Mesodermal cell (in vitro differentiated cells): ENCODE data around the gene CYP2C9.

ENCODE experiments used
- H3K27ac ChIP-seq: 2 replicates; pipeline ENCODE4 v1.7.0; 2013; ENCODE audit warnings: mild to moderate bottlenecking, low read depth, low read length, moderate library complexity; ENCODE audit not compliant: severe bottlenecking
- H3K36me3 ChIP-seq: 2 replicates; pipeline ENCODE4 v1.7.1; 2013; ENCODE audit warnings: mild to moderate bottlenecking, low read length, moderate library complexity; ENCODE audit not compliant: control insufficient read depth, insufficient read depth
- H3K4me1 ChIP-seq: one replicate; pipeline ENCODE4 v1.7.1; 2013; ENCODE audit warnings: mild to moderate bottlenecking, low read length; ENCODE audit not compliant: insufficient read depth, control insufficient read depth, poor library complexity, severe bottlenecking
- H3K4me3 ChIP-seq: 2 replicates; pipeline ENCODE4 v1.7.0; 2013; ENCODE audit warnings: low read length, control low read depth, mild to moderate bottlenecking; ENCODE audit not compliant: insufficient read depth, poor library complexity, severe bottlenecking; ENCODE audit errors: extremely low read depth
- H3K9me3 ChIP-seq: 2 replicates; pipeline ENCODE4 v1.7.1; 2013; ENCODE audit warnings: mild to moderate bottlenecking, low read length, moderate library complexity; ENCODE audit not compliant: control insufficient read depth
- WGBS, 2 experiments: methylation state at CpG; one replicate each; pipeline ENCODE4 v1.1.5; 2013; ENCODE audit warnings: missing lambda C conversion rate in 2 of 2; ENCODE audit not compliant: insufficient coverage in 2 of 2; 5-methylcytosine and 5-hydroxymethylcytosine counted together

The CYP2C9 gene

DNA sequence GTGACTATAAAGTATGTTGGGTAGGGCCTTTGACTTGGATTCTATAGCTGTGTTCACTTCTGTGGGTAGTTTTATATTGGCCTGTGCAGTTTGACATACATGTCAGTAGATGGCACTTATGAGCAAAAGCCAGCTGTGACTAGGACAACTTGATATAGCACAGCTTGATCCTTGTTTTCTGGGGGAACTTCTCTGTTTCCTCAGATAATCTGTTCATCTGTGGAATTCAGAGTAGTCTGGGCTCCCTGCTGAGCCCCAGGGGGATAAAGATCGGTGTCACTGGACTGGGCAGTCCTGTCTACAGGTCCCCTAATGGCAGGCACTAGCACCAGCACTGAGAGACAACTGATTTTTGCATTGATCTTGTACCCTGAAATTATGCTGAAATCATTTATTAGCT is 25.4 kb downstream of the CYP2C9 start:
- WGBS, 2 experiments = 0% methylated on average over 1 of the region's 1 CpG; no CpG with 5 or more reads in 1 of the 2 experiments
- H3K4me3 ChIP-seq = no peak overlapping the region
- H3K27ac ChIP-seq = no peak overlapping the region
- peaks cover 8% of the 10 kb centered on the region for H3K9me3 ChIP-seq
- no peaks in the 10 kb centered on the region for H3K36me3 ChIP-seq
- H3K4me1 ChIP-seq = no peaks in the 10 kb centered on the region

DNA sequence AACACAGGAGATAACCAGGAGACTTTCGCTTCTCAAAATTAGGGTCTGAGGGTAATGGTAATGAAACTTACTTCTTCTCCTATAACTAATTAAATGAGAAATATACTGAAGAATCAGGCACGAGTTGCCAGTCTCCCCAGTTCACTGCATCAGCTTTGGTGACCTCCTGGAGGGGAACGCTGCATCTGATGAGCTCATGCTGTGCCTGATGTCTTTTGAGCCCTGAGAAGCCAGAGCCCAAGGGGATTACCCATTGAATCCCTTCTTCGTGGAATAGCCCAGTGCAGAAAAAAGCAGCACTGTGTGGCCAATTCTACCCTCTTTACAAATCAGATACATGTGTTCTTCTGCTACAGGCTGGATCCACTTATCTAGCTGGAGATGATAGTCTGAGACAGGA is 45.1 kb downstream of the CYP2C9 start:
- no peaks in the 10 kb centered on the region for H3K36me3 ChIP-seq
- WGBS, 2 experiments = 33% methylated on average over 1 of the region's 4 CpGs; no CpG with 5 or more reads in 1 of the 2 experiments
- H3K27ac ChIP-seq = no peak overlapping the region
- no peaks in the 10 kb centered on the region for H3K9me3 ChIP-seq
- H3K4me3 ChIP-seq = no peak overlapping the region
- H3K4me1 ChIP-seq = no peaks in the 10 kb centered on the region

DNA sequence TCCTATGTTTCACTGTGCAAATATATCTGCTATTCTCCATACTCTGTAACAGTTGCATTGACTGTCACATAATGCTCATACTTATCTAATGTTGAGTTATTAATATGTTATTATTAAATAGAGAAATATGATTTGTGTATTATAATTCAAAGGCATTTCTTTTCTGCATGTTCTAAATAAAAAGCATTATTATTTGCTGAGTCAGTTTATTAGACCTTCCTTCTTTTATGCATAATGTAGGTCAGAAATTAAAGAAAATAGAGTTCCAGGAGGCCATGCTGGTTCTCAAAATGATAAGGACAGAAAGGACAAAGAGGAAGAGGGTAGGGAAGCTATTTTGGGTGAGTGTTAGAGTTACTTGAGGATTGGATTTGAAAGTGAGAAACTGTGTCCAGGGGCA is 50.7 kb downstream of the CYP2C9 start:
- Histone ChIP-seq H3K36me3 (no peaks in the 10 kb centered on the region), H3K4me1 (no peaks in the 10 kb centered on the region), H3K27ac (no peak overlapping the region), H3K4me3 (no peak overlapping the region), H3K9me3 (peaks cover 14% of the 10 kb centered on the region)

DNA sequence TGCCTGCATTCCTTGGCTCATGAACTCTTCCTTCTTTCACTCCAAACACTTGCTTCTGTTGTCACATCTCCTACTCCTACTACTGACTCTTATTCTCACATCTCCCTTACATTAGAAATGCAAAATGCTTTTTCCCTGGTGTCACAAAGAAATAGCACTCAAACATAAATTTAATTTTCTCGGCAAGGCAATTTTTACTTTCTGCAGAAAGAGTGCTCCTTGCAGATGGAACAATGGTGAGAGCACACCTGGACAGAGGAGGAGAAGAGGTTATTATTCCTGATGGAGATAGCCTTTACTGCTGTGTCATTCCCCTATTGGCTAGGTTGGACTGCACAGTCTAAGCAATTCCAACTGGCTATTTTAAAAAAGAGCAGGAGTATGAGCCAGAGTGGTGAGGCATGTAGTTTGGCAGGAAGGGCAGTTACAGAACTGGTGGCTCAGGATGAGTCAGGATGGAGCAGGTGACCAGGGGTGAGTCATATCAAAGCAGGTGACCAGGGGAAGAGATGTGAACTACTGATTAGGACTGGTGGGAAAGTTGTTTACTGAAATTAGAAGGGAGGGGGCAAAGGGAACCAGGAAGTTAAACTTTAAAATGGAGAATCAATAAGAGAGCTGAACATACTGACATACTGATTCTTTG is 52.9 kb downstream of the CYP2C9 start:
- Histone ChIP-seq H3K9me3 (peaks cover 14% of the 10 kb centered on the region), H3K36me3 (no peaks in the 10 kb centered on the region), H3K27ac (no peak overlapping the region), H3K4me1 (no peaks in the 10 kb centered on the region), H3K4me3 (no peak overlapping the region)
- WGBS, 2 experiments = no CpG with 5 or more reads among the region's 1 CpG

DNA sequence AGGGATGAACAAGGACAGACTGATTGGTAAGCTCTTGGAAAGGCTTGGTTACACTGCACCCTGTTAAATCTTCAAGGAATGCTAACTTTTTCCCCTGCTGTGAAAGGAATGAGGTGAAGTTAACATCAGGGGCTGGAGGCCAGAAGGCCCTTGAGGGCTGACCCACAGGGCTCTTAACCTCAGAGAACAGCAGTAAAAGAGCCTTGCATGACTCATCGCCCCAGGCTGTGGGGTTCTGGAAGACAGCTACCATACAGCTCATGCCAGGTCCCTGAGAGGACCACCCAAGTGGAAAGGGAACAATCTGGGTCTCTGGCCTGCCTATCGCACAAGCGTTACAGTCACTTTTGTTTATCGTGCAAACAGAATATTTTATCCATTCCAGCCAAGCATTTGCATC is 54.4 kb downstream of the CYP2C9 start:
- 50 to 91% methylated on average over 1 to 3 of the region's 4 CpGs for WGBS, 2 experiments
- Histone ChIP-seq H3K4me1 (no peaks in the 10 kb centered on the region), H3K36me3 (no peaks in the 10 kb centered on the region), H3K9me3 (peaks cover 14% of the 10 kb centered on the region), H3K27ac (no peak overlapping the region), H3K4me3 (no peak overlapping the region)

DNA sequence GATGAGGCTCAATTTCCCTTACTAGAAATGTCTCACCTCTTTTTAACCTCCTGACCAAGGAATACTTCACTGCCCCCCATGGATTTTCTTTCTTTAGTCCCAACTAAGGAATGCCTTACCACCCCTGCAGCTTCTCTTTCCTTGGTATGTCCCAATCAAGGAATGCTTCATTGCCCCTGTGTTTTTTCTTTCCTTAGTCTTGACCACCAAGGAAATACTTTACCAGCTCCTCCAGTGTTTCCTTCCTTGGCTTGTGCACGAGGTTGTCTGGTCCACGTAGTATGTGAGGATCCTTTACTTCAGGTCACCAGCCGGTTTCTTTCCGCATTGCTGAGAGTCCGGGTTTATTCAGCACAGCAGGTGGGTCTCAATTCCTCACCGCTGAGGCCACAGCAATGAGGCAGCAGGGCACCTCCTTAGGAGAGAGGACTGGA is 59.3 kb downstream of the CYP2C9 start:
- 6 to 14% methylated on average over 2 to 3 of the region's 6 CpGs for WGBS, 2 experiments
- H3K4me1 ChIP-seq = no peaks in the 10 kb centered on the region
- no peak overlapping the region for H3K27ac ChIP-seq
- H3K4me3 ChIP-seq = no peak overlapping the region
- no peaks in the 10 kb centered on the region for H3K36me3 ChIP-seq
- no peaks in the 10 kb centered on the region for H3K9me3 ChIP-seq

DNA sequence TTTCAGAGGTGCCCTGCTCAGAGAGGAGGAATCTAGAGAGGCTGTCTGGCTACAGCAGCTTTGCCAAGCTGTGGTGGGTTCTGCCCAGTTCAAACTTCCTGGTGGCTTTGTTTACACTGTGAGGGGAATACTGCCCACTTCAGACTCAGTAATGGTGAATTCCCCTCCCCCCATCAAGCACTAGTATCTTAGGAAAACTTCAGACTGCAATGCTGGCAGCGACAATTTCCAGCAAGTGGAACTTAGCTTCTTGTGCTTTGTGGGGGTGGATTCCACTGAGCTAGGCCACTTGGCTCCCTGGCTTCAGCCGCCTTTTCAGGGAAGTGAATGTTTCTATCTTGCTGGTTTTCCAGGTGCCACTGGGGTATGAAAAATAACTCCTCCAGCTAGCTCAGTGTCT is 88.0 kb downstream of the CYP2C9 start:
- no peak overlapping the region for H3K27ac ChIP-seq
- no peaks in the 10 kb centered on the region for H3K9me3 ChIP-seq
- H3K36me3 ChIP-seq = no peaks in the 10 kb centered on the region
- WGBS, 2 experiments = 100% methylated on average over 1 of the region's 2 CpGs; no CpG with 5 or more reads in 1 of the 2 experiments
- H3K4me3 ChIP-seq = no peak overlapping the region
- H3K4me1 ChIP-seq = no peaks in the 10 kb centered on the region

DNA sequence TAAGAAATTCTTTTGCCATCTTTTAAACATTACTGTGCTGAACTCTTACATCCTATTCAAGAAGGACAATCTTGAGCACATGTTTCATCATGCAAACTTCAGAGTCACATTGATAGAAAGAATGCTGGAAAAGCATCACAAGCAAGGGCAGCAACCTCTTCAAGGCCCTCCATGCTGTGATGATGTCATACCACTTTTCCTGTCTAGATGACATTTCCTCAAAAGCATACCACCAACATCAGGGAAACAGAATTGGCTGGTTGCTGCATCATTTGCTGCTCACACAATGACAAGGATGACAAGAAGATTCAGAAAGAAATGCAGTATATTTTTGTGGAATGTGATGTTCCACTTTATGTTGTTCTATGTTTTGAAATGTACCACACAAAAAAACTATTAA is 93.2 kb downstream of the CYP2C9 start:
- no peak overlapping the region for H3K27ac ChIP-seq
- no peaks in the 10 kb centered on the region for H3K4me1 ChIP-seq
- H3K36me3 ChIP-seq = no peaks in the 10 kb centered on the region
- H3K4me3 ChIP-seq = no peak overlapping the region
- H3K9me3 ChIP-seq = no peaks in the 10 kb centered on the region

DNA sequence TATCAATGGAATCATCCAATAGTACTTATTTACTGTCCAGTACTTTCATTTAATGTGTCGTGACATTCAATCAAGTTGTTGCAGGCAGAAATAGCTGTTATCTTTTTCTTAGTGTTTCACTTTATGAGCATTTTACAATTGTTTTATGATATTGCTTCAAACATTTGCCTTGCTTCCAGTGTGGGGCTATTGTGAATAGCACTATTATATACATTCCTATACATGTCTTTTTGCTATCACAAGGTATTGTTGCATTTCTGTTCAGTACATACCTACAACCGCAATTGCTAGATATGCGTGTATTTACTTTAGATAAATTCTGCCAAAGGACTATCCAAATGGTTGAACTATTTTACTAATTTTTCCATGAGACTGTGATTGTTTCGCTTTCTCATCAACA is 95.9 kb downstream of the CYP2C9 start:
- Histone ChIP-seq H3K36me3 (no peaks in the 10 kb centered on the region), H3K9me3 (no peaks in the 10 kb centered on the region), H3K4me1 (no peaks in the 10 kb centered on the region), H3K27ac (no peak overlapping the region), H3K4me3 (no peak overlapping the region)
- WGBS, 2 experiments = 100% methylated on average over 1 of the region's 4 CpGs

DNA sequence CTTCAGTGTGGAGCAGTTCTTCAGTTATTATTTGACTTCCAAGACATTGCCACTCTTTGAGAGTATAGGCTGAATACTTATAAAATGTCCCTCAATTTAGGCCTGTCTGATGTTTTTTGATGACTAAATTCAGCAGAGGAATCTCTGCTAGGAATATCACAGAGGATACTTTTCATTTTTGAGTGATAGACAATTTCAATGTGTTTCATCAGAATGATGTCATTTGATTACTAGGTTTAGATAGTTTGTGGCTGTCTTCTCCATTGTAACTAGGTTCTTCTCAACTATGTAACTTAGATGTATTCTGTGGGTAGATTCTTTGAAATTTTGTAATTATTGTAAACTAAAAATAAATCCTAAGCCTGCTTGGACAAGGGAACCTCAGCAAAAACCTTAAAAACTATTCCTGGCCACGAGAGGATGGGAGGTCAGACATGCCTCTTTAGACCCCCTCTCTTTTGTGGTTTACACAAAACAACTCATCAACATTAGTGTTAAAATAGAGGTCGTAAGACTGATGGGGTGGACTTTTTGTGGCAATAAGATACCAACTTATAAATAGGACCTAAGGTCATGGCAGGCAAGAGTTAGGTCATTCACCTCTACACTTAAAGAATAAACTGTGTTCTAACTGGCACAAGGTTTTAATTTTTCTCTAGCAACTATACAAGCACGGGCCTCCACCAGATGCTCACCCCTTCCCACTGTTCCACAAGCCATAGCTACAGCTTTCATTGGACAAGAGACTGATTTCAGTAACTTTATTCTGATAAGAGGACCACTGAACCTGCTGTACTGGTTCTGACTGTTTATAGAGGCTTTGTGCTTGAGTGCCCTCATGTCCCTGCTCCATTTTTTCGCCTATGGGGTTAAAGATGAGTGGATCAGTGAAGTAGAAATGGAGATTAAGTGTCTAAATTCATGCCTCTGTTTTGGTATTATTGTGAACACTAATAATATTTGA is 97.2 kb downstream of the CYP2C9 start:
- no peaks in the 10 kb centered on the region for H3K36me3 ChIP-seq
- no peak overlapping the region for H3K27ac ChIP-seq
- 92 to 100% methylated on average over 1 of the region's 4 CpGs for WGBS, 2 experiments
- H3K4me3 ChIP-seq = no peak overlapping the region
- no peaks in the 10 kb centered on the region for H3K9me3 ChIP-seq
- no peaks in the 10 kb centered on the region for H3K4me1 ChIP-seq

DNA sequence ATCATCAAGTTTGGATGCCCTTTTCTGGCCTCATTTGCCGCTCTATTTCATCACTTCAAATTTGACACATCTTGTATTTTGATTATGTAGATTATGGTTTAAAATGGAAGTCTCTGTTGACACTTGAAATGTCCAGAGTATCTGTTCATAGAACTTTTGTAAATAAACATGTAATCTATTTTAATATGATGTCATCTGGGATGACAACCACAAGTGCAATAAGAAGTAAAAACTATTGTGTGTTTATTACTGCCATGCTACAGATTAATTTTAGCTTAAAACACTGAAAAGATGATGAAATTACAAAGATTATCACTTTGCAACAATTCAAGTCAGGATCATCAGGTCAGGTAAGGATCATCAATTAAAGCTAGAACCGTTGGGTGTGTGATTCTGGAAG is 100.8 kb downstream of the CYP2C9 start:
- no CpG with 5 or more reads among the region's 2 CpGs for WGBS, 2 experiments
- Histone ChIP-seq H3K27ac (no peak overlapping the region), H3K4me3 (no peak overlapping the region), H3K9me3 (no peaks in the 10 kb centered on the region), H3K4me1 (no peaks in the 10 kb centered on the region), H3K36me3 (no peaks in the 10 kb centered on the region)
